ENCODE data around the gene SEC14L5.

- no peak for TF ChIP-seq POLR2AphosphoS5 (IDR thresholded peaks at IDR 0.05)
- TF ChIP-seq, protein P1, sequence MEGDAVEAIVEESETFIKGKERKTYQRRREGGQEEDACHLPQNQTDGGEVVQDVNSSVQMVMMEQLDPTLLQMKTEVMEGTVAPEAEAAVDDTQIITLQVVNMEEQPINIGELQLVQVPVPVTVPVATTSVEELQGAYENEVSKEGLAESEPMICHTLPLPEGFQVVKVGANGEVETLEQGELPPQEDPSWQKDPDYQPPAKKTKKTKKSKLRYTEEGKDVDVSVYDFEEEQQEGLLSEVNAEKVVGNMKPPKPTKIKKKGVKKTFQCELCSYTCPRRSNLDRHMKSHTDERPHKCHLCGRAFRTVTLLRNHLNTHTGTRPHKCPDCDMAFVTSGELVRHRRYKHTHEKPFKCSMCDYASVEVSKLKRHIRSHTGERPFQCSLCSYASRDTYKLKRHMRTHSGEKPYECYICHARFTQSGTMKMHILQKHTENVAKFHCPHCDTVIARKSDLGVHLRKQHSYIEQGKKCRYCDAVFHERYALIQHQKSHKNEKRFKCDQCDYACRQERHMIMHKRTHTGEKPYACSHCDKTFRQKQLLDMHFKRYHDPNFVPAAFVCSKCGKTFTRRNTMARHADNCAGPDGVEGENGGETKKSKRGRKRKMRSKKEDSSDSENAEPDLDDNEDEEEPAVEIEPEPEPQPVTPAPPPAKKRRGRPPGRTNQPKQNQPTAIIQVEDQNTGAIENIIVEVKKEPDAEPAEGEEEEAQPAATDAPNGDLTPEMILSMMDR (IDR thresholded peaks at IDR 0.05), result no peak
Measured at GRCh38 chr16:5001986-5002385, 43.9 kb downstream of the SEC14L5 start.

Data from prostate gland (tissue), 2 donors.